GM23338 (cell line): ENCODE measurements around the gene CELA1.

Source experiments
- CREB1 ChIP-seq: fragments of 250-450 bp; sonication (Bioruptor Pico); IDR thresholded peaks from 2 replicates; pipeline ENCODE4 v1.5.0; 2020; ENCODE audit warnings: low read depth, mild to moderate bottlenecking, moderate library complexity
- JUNB ChIP-seq: IDR thresholded peaks from one replicate; pipeline ENCODE4 v1.6.1; 2016; ENCODE audit warnings: antibody characterized with exemption; ENCODE audit not compliant: unreplicated experiment
- TF ChIP-seq, protein P1 (sequence below), 2 experiments: fragments of 200-600 bp in 1 of 2; sonication (generic) in 1 of 2; conservative IDR thresholded peaks; 2 replicates each; pipeline versions ENCODE4 v1.5.1 to v1.6.1; 2016 to 2017; ENCODE audit warnings: antibody characterized with exemption in 2 of 2, low read depth in 2 of 2, mild to moderate bottlenecking in 2 of 2, moderate library complexity in 1 of 2

DNA sequence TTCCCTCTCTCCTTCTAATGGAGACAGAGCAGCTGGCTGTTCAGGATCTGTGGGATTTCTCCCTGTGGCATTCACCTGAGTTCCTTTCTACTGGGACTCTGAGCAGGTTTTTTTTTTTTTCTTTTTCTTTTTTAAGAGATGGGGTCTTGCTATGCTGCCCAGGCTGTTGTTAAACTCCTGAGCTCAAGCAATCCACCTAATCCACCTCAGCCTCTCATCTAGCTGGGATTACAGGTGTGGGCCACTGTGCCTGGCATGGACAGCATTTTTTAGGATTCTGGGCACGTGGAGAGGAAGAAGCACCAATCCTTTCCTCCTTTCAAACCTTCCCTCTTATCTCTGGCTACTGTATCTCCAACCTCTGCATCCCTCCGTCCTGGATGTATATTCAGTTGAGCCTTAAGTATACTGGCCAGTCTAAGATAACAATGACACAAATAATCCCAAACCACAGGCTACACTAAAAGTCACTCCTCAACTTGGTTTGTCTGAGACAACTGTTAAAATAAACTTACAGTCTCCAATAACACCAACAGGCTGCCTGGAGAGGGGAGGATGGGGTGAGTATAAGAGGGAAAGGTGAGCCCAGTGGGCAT is 16.4 kb upstream of the CELA1 start:
- TF ChIP-seq, protein P1, sequence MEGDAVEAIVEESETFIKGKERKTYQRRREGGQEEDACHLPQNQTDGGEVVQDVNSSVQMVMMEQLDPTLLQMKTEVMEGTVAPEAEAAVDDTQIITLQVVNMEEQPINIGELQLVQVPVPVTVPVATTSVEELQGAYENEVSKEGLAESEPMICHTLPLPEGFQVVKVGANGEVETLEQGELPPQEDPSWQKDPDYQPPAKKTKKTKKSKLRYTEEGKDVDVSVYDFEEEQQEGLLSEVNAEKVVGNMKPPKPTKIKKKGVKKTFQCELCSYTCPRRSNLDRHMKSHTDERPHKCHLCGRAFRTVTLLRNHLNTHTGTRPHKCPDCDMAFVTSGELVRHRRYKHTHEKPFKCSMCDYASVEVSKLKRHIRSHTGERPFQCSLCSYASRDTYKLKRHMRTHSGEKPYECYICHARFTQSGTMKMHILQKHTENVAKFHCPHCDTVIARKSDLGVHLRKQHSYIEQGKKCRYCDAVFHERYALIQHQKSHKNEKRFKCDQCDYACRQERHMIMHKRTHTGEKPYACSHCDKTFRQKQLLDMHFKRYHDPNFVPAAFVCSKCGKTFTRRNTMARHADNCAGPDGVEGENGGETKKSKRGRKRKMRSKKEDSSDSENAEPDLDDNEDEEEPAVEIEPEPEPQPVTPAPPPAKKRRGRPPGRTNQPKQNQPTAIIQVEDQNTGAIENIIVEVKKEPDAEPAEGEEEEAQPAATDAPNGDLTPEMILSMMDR (conservative IDR thresholded peaks at IDR 0.05; ENCODE audit: low read depth in 2 of 2): no peak
- no peak for TF ChIP-seq CREB1 (CRISPR knock-in tag)
- no peak for TF ChIP-seq JUNB
